HG03571 (cell line): ENCODE results near the gene GRIK4.

Experiments used
- ATAC-seq: cut with Tn5 transposase; IDR thresholded peaks from one replicate; pipeline ENCODE4 v1.9.1; 2021; ENCODE audit not compliant: unreplicated experiment

GRIK4 gene

DNA sequence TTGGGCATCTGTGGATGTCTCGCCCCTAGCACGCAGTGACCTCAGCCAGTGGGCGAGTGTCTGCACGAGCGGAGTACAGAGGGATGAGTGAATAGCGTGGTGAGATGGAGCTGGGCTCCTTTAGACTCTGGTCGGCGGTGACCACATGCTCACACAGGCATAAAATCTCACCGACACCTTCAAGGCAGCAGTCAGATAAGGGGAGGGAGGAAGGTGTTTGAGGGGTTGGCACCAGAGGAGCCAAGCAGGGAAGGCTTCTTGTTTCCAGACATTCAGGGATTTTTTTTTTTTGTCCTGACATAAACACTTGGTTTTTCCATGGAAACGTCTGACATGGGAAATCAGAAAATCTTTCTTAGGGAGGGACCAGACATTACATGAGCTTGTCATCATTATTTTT, 35.8 kb downstream of the GRIK4 start:
- ATAC-seq: no peak

DNA sequence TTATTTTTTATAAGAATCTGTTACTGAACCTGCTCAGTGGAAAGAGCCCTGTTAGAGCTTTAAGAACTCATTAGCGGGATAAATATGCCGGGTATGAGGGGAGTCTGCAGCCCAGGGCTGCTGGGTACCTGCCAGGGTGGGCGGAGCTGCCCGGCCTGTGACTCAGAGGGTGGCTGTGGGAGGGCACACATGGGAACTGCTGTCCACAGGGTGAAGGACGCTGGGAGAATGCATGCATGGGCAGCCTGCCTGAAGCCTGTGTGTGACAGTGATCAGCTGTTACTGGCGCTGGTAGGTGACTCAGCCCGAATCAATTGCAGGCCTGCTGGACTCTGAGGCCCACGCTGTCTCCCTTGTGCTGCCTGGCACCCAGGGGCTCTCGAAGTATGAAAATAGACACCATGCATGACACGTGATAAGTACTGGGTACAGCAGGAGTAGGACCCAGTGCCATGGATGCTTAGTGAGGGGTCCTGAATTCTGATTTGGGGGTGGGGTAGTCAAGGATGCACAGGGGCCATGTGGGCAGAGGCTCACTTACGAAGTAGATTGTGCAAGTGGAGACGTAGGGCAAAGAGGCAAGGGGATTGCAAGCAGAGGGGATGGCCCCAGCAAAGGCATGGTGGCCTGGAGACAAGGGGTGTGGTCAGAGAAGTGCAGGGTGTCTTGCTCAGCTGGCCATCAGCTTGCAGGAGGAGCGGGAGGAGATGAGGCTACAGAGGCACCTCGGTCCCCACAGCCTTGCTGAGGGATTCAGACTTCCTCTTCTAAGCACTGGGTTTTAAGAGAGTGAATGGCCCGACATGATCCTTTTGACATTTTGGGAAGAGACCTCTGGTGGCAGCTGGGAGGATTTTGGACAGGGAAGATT, 36.5 kb downstream of the GRIK4 start:
- no peak for ATAC-seq

DNA sequence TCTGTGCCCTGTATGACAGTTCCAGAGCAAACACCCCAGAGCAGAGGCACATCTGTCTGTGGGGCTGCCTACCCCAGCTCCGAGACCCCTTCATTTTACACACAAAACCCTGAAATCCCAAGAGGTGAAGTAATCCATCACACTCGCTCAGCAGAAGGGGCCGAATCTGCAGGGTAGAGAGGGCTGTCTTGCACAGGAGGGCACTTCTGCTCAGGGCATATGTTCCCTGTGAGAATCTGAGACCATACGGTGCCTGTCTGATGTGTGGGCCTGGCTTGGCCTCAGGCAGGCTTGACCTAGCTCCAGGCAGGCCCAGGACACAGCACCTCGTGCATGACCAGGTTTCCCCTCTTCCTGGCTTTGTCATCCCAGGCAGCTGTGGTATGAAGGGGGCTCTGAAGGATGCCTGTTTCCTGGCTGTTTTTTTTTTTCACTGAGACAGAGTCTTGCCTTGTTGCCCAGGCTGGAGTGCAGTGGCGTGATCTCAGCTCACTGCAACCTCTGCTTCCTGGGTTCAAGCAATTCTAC, 37.2 kb downstream of the GRIK4 start:
- no peak for ATAC-seq

DNA sequence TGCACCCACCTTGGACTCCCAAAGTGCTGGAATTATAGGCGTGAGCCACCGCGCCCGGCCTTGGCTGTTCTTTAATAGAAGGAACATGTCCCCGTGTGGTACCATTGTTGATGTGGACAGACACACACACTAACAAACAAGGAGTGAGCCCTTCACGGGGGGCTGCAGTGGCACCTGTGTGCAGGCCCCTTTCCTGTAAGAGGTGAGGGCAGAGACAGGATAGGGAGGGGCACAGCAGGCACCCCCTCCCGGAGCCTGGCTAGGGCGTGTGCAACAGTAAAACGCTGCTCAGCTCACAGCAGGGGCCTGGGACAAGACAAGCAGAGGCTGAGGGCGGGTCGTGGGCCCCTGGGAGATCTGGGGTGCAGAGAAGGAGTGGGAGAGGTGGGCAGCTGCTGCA, 37.8 kb downstream of the GRIK4 start:
- ATAC-seq: no peak

DNA sequence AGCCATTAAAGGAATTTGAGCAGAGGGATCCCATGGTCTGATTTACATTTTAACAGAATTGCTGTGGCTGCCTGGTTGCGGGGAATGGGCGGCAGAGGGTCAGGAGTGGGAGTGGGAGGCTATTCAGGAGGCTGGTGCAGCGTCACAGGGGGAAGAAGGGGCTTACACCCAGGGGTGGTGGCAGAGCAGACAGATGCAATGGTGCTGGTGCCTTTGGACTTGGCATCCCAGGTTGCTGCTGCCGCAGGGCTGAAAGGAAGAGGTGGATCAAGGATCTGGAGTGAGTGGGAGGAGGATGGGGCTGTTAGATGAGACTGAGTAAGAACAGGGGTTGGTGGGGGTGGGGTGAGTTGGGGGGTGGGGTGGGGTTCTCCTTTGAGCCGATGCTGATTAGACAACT, 38.5 kb downstream of the GRIK4 start:
- ATAC-seq: no peak

DNA sequence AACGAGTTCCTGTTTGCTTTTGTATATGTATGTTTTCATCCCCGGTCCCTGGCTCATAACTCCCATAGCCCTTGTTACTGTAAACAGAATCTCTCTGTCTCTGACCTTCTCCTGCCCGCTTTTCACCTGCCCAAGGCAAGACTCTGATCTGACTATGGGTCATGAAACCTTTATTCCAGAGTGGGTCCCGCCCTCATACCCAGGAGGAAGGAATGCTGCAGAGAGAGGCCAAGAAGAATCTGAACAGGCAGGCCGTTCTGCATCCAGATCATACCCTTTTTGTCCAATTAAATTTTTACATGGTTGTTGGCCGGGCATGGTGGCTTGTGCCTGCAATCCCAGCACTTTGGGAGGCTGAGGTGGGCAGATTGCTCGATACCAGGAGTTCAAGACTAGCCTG, 39.6 kb downstream of the GRIK4 start:
- no peak for ATAC-seq

DNA sequence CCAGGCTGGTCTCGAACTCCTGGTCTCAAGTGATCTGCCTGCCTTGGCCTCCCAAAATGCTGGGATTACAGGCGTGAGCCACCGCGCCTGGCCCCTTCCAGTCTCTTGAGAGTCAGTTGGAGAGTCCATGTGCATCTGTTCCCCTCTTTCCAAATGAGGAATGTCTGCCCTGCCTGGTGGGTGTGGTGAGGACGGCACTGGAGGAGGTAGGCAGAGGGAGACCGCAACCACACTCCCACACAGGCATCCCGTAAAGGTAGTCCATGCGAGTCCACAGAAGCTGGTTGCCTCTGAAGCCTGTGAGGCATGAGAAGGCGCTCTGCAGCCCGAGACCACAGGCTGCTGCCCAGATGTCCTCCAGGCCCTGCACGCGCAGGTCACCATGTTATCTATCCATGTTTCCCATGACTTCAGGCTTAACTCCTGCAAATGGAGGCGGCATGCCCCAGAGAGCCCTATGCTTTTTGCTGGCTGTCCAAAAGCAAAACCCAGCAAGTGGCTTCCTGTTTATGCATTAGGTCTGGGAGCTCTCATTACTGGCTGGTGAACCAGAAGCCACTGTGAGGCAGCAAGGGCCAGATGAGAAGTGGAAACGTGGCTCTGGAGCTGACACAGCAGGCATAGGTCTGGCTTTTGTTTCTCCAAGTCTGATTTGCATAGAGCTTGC, 43.4 kb downstream of the GRIK4 start:
- no peak for ATAC-seq

DNA sequence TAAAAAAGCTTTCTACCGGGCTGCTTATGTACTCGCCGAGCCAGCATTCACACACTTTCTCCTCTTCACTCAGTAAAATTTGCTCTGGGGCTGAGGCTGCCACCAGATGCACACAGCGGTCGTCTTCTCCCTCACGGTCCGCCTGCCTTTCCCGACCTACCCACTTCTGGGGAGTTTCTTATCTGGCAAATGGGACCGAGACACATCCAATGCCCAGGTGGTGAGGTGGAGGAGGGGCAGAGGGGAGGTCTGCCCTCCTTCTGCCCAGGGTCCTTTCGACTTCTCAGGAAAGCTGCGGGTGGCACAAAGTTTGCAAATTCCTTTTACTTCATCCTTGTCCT, 43.9 kb downstream of the GRIK4 start:
- no peak for ATAC-seq

DNA sequence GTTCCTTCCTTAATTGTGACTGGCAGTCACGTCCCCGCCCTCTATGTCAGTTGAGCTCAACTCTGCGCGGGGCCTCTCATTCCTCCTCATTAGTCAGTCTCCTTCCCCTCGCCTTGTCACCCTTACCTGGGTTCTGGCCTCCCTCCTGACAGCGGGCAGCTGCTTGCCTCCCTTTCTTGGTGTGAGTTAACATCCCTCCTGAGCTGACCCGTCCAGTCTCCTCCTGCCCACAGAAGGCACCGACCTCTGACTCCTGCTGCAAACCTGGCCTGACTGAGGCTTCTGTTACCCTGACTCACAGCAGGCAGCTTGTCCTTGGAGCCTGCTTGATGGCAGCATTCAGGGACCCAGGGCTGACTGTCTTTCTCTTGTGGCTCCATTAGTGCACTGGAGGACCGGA, 45.2 kb downstream of the GRIK4 start:
- ATAC-seq: no peak

DNA sequence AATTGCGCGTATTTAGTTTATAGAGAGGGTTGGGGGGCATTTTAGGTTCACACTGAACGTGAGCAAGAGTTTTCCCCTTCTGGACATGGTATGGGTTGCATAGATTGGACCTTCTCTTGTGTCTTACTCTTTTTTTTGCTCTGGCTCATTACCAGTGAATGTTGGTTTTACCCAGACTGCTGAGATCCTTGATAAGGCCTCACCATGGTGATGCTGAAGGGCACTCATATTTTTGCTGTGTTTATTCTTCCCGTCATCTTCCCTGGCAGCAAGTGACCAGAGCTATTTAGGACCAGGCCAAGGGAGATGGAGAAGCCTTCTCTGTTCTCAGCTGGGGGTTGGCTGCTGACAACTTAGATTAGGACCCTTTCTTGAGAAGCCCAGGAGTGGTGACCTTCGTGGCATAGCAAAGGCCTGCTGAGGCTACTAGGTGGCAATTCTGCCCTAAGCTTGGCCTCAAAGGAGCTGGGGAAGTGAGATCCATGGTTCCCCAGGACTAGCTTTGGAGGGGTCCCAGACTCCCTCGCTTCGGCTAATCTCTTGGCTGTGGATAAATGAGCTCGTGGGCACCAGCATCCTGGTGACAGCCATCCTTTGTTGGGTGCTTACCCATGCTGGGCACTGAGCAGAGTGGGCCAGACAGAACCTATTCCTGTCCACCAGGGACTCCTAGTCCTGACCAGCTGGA, 47.3 kb downstream of the GRIK4 start:
- no peak for ATAC-seq

DNA sequence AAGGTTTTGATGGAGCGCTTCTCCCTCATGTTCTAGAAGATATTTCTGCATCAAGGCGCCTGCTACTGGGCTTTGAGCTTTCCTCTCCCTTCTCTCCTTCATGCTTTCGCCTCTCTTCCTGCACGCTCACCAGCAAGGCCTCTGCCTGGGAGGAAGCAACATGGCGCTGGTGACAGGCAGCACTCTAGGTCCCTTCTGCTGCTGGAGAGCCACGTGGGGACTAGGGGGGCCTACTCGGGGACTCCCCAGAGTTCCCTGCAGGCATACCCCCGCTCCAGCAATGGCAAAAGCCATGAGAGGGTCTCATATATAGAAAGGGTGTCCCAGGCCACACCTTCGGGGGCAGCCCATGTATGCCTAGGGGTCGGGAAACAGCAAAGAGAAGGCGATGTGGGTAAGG, 49.7 kb downstream of the GRIK4 start:
- no peak for ATAC-seq

DNA sequence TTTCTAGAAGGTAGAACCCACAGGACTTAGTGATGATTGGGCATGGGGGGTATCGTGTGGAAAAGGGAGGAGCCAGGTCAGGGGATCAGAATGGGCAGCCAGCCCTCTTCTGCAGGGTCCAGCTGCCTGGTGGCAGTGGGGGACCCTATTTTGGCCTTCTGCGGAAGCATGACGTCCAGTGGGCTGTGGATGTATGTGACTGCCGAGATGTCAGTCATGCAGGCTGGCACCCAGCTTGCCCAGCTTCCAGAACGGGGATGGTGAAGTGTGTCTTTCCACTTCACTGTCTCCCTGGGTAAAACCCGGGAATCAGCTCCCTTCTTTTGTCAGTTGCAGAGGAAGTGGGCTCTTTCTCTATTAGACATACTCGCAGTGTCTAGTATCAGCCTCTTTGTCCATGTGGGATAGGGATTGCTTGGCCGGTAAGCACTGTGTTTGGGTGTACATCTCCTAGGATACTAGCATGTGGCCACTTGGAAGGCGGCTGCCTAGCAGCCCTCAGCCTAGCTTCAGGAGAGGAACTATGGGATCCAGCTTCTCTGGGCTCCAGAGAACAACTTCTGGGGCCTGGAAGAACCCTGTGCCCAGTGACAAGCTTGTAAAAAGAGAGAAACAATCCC, 51.4 kb downstream of the GRIK4 start:
- no peak for ATAC-seq

DNA sequence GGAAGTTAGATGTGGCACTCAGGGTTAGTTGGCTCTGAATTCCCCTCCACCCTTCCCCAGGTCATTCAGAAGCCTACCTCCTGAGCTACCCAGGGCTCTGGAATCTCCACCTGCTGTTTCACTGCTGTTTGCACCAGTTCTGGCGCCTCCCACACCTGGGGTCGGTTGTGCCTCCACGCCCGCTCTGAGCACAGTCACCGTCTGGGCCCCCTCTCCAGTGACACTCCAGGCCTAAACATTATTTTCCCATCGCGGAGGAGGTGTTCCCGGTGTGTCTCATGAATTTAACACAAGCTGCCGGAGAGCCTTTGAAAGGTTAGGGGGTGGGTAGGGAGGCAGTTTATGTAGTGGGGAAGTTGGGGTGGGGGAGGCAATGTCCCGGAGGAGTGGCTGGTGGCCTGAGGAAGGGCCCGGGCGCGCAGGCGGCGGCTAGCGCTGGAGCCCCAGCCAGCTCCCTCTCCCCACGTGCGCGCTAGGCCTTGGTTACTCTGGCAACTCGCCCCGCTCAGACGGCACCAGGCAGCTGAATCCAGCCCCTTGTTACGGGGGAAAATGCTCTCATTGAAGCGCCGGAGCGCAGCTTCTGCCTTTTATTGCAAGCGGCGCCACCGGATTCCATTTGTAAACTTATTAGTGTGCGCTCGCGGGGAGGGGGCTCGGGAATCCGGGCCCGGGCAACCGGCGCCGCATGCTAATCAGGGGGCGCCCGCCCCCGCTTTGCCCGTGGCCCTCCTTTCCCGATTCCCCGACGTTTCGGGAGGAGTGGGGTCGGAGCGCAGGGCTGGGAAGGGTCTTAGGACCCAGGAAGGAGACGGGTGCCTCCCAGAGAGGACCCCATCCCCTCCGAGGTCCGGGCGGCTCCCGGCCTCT, 52.4 kb downstream of the GRIK4 start:
- ATAC-seq: no peak

DNA sequence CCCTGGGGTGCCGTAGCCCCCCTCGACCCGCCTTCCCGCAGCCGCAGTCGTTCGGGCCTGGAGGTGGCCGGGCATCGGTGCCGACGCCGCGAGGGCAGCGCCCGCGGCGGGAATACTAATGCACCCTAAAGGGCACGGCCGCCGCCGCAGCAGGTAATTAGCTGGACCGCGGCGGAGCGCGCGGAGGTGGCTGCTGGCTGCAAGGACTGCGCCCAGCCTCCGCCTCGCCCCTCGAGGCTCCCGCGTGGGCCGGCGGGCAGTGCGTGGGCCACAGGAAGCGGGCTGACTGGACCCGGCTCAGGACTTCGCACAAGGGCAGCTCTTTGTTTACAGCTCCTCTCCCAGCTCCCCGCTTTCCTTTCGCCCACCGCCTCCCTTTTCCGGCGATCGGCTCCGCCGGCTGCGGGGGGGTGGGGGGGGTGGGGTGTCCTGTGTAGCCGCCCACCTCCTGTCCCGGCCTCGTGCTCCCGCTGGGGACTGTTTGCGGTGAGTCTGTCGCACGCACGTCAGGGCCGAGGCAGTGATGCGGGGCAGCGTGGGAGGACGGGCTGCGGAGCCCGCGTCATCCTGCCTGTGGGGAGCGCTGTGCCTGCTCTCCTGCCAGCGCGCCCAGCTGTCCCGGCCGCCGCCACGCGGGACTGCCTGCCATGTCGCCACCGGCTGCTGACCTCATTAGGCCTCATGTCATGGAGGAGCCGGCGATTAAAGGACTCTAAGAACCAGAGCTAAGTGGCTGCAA, 53.2 kb downstream of the GRIK4 start:
- ATAC-seq: peak; percentile 80

DNA sequence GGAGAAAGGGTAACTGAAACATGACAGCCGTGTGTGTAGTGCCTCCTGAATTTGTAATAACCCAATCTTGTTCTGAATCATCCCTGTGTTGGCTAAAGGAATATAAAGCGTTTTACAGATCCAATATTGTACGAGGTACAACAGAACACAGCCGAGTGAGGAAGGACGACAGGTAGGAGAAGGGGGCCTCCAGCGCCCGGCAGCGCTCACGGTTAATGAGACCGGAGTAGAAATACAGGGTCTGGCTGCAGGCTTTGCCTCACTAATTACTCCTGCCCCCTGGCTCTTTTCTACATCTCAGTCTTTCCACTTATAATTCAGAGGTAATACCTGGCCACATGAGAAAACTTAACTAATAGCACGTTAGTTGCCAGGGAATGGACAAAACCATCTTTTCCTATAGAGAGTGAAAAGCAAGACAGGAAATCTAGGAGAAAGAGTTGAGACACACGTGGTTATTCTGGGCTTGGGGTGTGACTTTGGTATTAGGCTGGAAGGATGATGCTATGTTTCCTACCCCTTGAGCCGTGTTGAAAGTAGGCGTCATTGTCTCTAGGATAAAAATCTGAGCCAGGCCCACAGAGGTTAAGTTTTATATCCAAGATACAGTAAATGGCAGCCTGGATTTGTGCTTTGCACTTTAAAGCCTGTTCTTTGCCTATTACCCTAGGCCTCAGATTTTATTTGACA, 54.1 kb downstream of the GRIK4 start:
- no peak for ATAC-seq

DNA sequence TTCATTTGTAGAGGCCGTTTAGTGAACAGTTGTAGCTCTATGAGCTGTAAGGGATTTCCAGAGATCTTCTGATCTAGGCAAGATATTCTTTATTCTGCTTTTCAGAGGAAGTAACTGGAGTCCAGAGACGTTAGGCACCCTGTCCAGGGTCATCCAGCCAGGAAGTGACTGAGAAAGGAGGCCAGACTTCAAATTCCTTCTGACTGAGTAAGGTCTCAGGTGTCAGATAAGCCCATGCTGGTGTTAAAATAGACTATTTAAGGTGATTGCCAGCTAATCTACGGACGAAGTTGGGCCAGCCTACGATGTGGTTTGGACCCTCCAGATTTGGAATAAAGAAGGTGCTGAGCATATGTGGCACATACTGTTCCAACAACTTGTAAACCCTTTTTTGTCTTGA, 54.6 kb downstream of the GRIK4 start:
- ATAC-seq: no peak

DNA sequence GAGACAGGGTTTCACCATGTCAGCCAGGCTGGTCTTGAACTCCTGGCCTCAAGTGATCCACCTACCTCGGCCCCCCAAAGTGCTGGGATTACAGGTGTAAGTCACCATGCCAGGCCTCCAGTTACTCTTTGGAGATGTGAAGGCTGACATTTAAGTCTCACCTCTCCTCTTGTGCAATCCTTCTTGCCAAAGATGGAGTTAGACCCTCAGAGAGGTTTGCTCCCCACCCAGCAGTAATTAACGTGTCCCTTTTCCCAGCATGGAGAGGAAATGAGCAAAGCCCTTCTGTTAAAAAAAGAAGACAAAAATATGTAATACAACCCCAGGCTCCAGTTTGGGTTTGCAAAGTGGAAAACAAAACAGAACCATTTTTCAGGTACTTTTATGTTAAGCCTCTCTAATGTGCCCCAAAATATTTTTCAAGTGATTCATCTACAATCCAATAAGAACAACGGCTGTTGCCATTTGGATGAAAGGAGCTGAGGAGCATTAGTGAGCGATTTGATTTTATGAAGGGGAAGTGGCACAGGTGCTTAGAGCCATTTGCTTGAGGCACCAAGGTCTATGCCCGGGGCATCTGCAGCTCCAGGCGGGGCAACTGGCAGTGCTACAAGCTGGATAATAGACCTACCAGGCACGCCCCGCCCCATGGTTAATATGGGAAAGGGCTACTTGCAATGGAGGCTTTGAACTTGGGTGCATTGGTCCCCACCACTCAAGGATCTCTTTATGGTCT, 57.2 kb downstream of the GRIK4 start:
- no peak for ATAC-seq

DNA sequence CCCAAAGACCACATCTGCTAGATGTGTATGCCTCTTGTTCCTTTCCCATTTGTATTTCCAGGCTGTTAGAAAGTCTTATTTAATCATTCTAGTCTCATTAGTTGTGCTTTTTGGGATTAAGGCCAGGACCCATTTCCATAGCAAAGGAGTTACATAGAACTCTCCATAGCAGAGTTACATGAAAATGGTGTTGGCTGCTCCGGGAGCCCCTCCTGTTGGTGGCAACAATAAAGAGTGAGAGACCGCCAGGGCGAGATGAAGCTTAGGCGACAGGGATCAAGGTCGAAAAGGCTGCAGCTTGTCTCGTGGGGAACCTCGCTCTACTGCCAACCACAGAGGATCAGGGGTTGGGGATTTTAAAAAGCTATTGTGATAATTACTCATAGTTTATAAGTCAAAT, 58.3 kb downstream of the GRIK4 start:
- no peak for ATAC-seq

DNA sequence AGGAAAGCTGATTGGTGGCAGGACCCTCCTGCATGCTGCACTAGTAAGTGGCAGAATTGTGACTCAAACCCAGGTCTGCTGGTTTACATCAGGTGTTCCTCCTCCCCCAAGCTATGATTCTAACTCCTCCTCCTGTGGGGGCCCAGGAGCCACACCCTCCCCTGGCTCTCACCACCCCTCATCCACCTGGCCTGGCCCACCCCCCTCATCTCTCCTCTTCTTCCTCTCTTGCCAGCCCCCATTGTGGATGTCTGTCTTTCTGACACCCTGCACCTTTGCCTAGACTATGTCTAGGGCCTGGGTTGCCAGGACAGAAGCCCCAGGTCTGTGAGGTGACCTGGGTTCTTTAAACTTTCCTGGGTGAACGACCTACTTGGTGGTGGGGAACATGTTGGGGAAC, 59.9 kb downstream of the GRIK4 start:
- ATAC-seq: no peak
